WTC11 (cell line): ENCODE measurements around the gene LYG1. TPM values are rescaled to one million over a fixed set of nuclear protein-coding genes. Genes with fewer than 3 reads are reported as not detected.

Experiments
- ATAC-seq: fragments of 200-7000 bp; cut with Tn5 transposase; 2 replicates; pipeline ENCODE4 v1.10.0; 2021; ENCODE audit warnings: mild to moderate bottlenecking, moderate library complexity
- CTCF ChIA-PET: fragments of 300-600 bp; sonication (Branson Sonifier 250); formaldehyde crosslinking; loops from one replicate; lab custom pipeline; 2021; ENCODE audit warnings: antibody characterized with exemption; lab: Charles Lee
- POLR2A ChIA-PET: fragments of 350-600 bp; sonication (Branson Sonifier 250); formaldehyde crosslinking; loops from one replicate; lab custom pipeline; 2021; ENCODE audit warnings: antibody characterized with exemption; lab: Charles Lee
- DNase-seq: peaks from one replicate; pipeline ENCODE4 v3.0.0; 2021; ENCODE audit warnings: low spot score
- H3K27ac Mint-ChIP-seq: 2 replicates; pipeline ENCODE4 v1.8.0; 2021; ENCODE audit warnings: mixed read lengths
- H3K27me3 Mint-ChIP-seq: 2 replicates; pipeline ENCODE4 v1.8.0; 2021; ENCODE audit warnings: low read depth, mild to moderate bottlenecking, moderate library complexity, mixed read lengths
- H3K36me3 Mint-ChIP-seq: 2 replicates; pipeline ENCODE4 v1.8.0; 2021; ENCODE audit warnings: mixed read lengths
- H3K4me1 Mint-ChIP-seq: 2 replicates; pipeline ENCODE4 v1.8.0; 2022; ENCODE audit warnings: mixed read lengths
- H3K4me3 Mint-ChIP-seq: 2 replicates; pipeline ENCODE4 v1.8.0; 2021; ENCODE audit warnings: mild to moderate bottlenecking, moderate library complexity, mixed read lengths
- H3K9me3 Mint-ChIP-seq: 2 replicates; pipeline ENCODE4 v1.8.0; 2021; ENCODE audit warnings: mixed read lengths
- ATF1 ChIP-seq: sonication (generic); formaldehyde crosslinking; IDR thresholded peaks from 2 replicates; pipeline ENCODE4 v1.8.1; 2023; ENCODE audit warnings: mild to moderate bottlenecking, moderate library complexity, missing genetic modification reagents
- ATF6 ChIP-seq: sonication (generic); formaldehyde crosslinking; IDR thresholded peaks from 2 replicates; pipeline ENCODE4 v1.8.1; 2023; ENCODE audit warnings: mild to moderate bottlenecking, missing genetic modification reagents
- CDX4 ChIP-seq: fragments of 250-450 bp; sonication (Bioruptor Pico); IDR thresholded peaks from 2 replicates; pipeline ENCODE4 v1.9.0; 2021; ENCODE audit warnings: moderate library complexity, mild to moderate bottlenecking, inconsistent platforms, borderline replicate concordance
- CREM ChIP-seq: sonication (generic); formaldehyde crosslinking; IDR thresholded peaks from 2 replicates; pipeline ENCODE4 v1.8.1; 2022; ENCODE audit warnings: mild to moderate bottlenecking, missing genetic modification reagents, moderate library complexity
- ELF4 ChIP-seq: sonication (generic); formaldehyde crosslinking; IDR thresholded peaks from 2 replicates; pipeline ENCODE4 v1.8.1; 2022; ENCODE audit warnings: low read depth, mild to moderate bottlenecking, moderate library complexity, missing genetic modification reagents
- EMX1 ChIP-seq: fragments of 250-450 bp; sonication (Bioruptor Pico); IDR thresholded peaks from 2 replicates; pipeline ENCODE4 v1.8.0; 2021; ENCODE audit warnings: mild to moderate bottlenecking
- ERG ChIP-seq: fragments of 250-450 bp; sonication (Bioruptor Pico); IDR thresholded peaks from 2 replicates; pipeline ENCODE4 v1.8.0; 2021; ENCODE audit warnings: mild to moderate bottlenecking
- ESRRA ChIP-seq: sonication (generic); formaldehyde crosslinking; IDR thresholded peaks from 2 replicates; pipeline ENCODE4 v1.8.1; 2022; ENCODE audit warnings: mild to moderate bottlenecking, missing genetic modification reagents, borderline replicate concordance
- FOXP4 ChIP-seq: sonication (generic); formaldehyde crosslinking; IDR thresholded peaks from 2 replicates; pipeline ENCODE4 v1.8.0; 2022; ENCODE audit warnings: mild to moderate bottlenecking, missing genetic modification reagents
- MYBL2 ChIP-seq: sonication (generic); formaldehyde crosslinking; IDR thresholded peaks from 2 replicates; pipeline ENCODE4 v1.8.1; 2023; ENCODE audit warnings: mild to moderate bottlenecking, moderate library complexity, missing genetic modification reagents
- OVOL2 ChIP-seq: fragments of 250-450 bp; sonication (Bioruptor Pico); IDR thresholded peaks from 2 replicates; pipeline ENCODE4 v1.9.0; 2021; ENCODE audit warnings: mild to moderate bottlenecking, borderline replicate concordance
- PREB ChIP-seq: sonication (generic); formaldehyde crosslinking; IDR thresholded peaks from 2 replicates; pipeline ENCODE4 v1.8.1; 2022; ENCODE audit warnings: mild to moderate bottlenecking, missing genetic modification reagents, moderate library complexity, borderline replicate concordance
- SMAD4 ChIP-seq: sonication (generic); formaldehyde crosslinking; IDR thresholded peaks from 2 replicates; pipeline ENCODE4 v1.8.0; 2022; ENCODE audit warnings: mild to moderate bottlenecking, missing genetic modification reagents
- ZNF138 ChIP-seq: sonication (generic); formaldehyde crosslinking; conservative IDR thresholded peaks from 2 replicates; pipeline ENCODE4 v1.8.1; 2022; ENCODE audit warnings: mild to moderate bottlenecking, moderate library complexity, missing genetic modification reagents
- ZNF532 ChIP-seq: fragments of 250-450 bp; sonication (Bioruptor Pico); IDR thresholded peaks from 2 replicates; pipeline ENCODE4 v1.9.0; 2021; ENCODE audit warnings: mild to moderate bottlenecking, borderline replicate concordance
- total RNA-seq: library from RNA; stranded (reverse); gene quantifications from 3 replicates; pipeline ENCODE4 v1.2.3, GENCODE V29; 2021

Gene LYG1
- total RNA-seq, 1 experiment from 2014 or later: 0.35 TPM

GRCh38 chr2:99261242-99261641, 39.8 kb downstream of the LYG1 start (continued):
- no peak for TF ChIP-seq ERG (CRISPR knock-in tag)
- TF ChIP-seq SMAD4 (CRISPR knock-in tag): no peak

GRCh38 chr2:99260184-99260583, 40.8 kb downstream of the LYG1 start:
- ATAC-seq: no peak
- peaks cover 27% of the 10 kb centered on the region for H3K9me3 Mint-ChIP-seq
- H3K36me3 Mint-ChIP-seq: no peaks in the 10 kb centered on the region
- TF ChIP-seq EMX1: no peak
- no peak for TF ChIP-seq CREM (CRISPR knock-in tag)
- no peak for TF ChIP-seq MYBL2
- TF ChIP-seq ESRRA (CRISPR knock-in tag): no peak
- TF ChIP-seq ZNF138 (CRISPR knock-in tag): no peak
- TF ChIP-seq PREB (CRISPR knock-in tag): no peak
- no peak for TF ChIP-seq CDX4
- TF ChIP-seq ATF1: no peak
- TF ChIP-seq ZNF532: no peak
- no peak for TF ChIP-seq ATF6 (CRISPR knock-in tag)
- TF ChIP-seq FOXP4 (CRISPR knock-in tag): no peak
- TF ChIP-seq ELF4 (CRISPR knock-in tag): no peak
- TF ChIP-seq OVOL2 (CRISPR knock-in tag): no peak
- TF ChIP-seq, all 79 proteins: peak for 0
- no peak for DNase-seq
- Mint-ChIP-seq H3K4me1 (no peaks in the 10 kb centered on the region), H3K4me3 (no peak overlapping the region), H3K27me3 (peaks cover 5% of the 10 kb centered on the region; the same call in 1 of the 2 replicates), H3K27ac (no peak overlapping the region)
- ChIA-PET CTCF (no interaction called here), POLR2A (no interaction called here)
